HCT116 (cell line): ENCODE data around the gene POLA1.

Experiments
- CEBPB ChIP-seq: IDR thresholded peaks from 2 replicates; pipeline ENCODE4 v1.6.1; 2012; ENCODE audit warnings: low read depth
- EZH2 ChIP-seq: fragments of 200-600 bp; sonication (generic); IDR thresholded peaks from 2 replicates; pipeline ENCODE4 v1.6.1; 2017; ENCODE audit warnings: antibody characterized with exemption, mixed run types
- EZH2phosphoT487 ChIP-seq: fragments of 200-600 bp; IDR thresholded peaks from 2 replicates; pipeline ENCODE4 v1.6.1; 2018; ENCODE audit warnings: antibody characterized with exemption, borderline replicate concordance
- FOSL1 ChIP-seq: IDR thresholded peaks from 2 replicates; pipeline ENCODE4 v1.6.1; 2012; ENCODE audit warnings: low read depth
- POLR2A ChIP-seq: IDR thresholded peaks from 2 replicates; pipeline ENCODE4 v1.7.0; 2011; ENCODE audit warnings: borderline replicate concordance; ENCODE audit not compliant: insufficient read depth, insufficient read length; ENCODE audit errors: extremely low read depth
- RAD21 ChIP-seq: IDR thresholded peaks from 2 replicates; pipeline ENCODE4 v1.6.1; 2012; ENCODE audit warnings: low read depth, mild to moderate bottlenecking
- SIN3A ChIP-seq: IDR thresholded peaks from 2 replicates; pipeline ENCODE4 v1.6.1; 2012; ENCODE audit warnings: low read depth
- SRF ChIP-seq: IDR thresholded peaks from 2 replicates; pipeline ENCODE4 v1.6.1; 2012; ENCODE audit warnings: low read depth
- TCF7L2 ChIP-seq: IDR thresholded peaks from 2 replicates; pipeline ENCODE4 v1.7.0; 2011; ENCODE audit warnings: borderline replicate concordance, inconsistent platforms; ENCODE audit not compliant: insufficient read depth, insufficient read length; ENCODE audit errors: extremely low read depth
- YY1 ChIP-seq: IDR thresholded peaks from 2 replicates; pipeline ENCODE4 v1.6.1; 2011; ENCODE audit warnings: low read length, low read depth, moderate library complexity, mild to moderate bottlenecking; ENCODE audit not compliant: insufficient replicate concordance; ENCODE audit errors: extremely low read depth
- ZNF274 ChIP-seq: fragments of 200-500 bp; sonication (Bioruptor generic); IDR thresholded peaks from 2 replicates; pipeline ENCODE4 v1.6.1; 2014; ENCODE audit warnings: mild to moderate bottlenecking, low read depth, low read length, inconsistent platforms
- TF ChIP-seq, protein P1 (sequence below), 3 experiments: fragments of 200-600 bp in 1 of 3; sonication (generic) in 1 of 3; IDR thresholded peaks in 2 of 3; conservative IDR thresholded peaks in 1 of 3; 2 replicates each; pipeline ENCODE4 v1.5.1; 2012 to 2017; ENCODE audit warnings: low read depth in 2 of 3, low read length in 2 of 3, antibody characterized with exemption in 1 of 3, borderline replicate concordance in 1 of 3, control low read depth in 1 of 3, mild to moderate bottlenecking in 1 of 3, mixed read lengths in 1 of 3, mixed run types in 1 of 3, moderate library complexity in 1 of 3; ENCODE audit not compliant: insufficient read depth in 1 of 3
- TF ChIP-seq, protein P2 (sequence below): IDR thresholded peaks from 2 replicates; pipeline ENCODE4 v1.6.1; 2012

DNA sequence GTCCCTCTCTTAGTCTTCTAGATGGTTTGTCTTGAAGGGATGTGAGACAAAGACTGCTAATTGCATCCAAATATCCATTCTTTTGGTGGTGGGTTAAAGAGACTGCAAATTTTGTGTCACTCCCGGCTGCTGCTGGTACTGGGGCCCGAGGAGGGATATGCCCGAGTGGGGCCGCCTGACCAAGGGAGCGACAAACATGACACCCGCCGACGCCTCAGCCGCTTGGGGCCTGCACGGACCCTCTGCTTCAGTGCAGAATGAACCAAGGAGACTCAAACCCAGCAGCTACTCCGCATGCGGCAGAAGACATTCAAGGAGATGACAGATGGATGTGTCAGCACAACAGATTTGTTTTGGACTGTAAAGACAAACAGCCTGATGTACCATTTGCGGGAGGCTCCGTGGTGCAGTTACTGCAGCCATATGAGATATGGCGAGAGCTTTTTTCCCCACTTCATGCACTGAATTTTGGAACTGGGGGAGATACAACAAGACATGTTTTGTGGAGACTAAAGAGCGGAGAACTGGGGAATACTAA lies 335.6 kb downstream of the POLA1 start:
- TF ChIP-seq EZH2 (no peak), POLR2A (no peak), SIN3A (no peak), EZH2phosphoT487 (no peak), CEBPB (no peak), YY1 (no peak), SRF (no peak), ZNF274 (no peak), RAD21 (no peak), TCF7L2 (no peak), FOSL1 (no peak)
- TF ChIP-seq, protein P1, sequence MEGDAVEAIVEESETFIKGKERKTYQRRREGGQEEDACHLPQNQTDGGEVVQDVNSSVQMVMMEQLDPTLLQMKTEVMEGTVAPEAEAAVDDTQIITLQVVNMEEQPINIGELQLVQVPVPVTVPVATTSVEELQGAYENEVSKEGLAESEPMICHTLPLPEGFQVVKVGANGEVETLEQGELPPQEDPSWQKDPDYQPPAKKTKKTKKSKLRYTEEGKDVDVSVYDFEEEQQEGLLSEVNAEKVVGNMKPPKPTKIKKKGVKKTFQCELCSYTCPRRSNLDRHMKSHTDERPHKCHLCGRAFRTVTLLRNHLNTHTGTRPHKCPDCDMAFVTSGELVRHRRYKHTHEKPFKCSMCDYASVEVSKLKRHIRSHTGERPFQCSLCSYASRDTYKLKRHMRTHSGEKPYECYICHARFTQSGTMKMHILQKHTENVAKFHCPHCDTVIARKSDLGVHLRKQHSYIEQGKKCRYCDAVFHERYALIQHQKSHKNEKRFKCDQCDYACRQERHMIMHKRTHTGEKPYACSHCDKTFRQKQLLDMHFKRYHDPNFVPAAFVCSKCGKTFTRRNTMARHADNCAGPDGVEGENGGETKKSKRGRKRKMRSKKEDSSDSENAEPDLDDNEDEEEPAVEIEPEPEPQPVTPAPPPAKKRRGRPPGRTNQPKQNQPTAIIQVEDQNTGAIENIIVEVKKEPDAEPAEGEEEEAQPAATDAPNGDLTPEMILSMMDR (IDR thresholded peaks at IDR 0.05 in 2 of 3, conservative IDR thresholded peaks at IDR 0.05 in 1 of 3; ENCODE audit: borderline replicate concordance in 1 of 3, insufficient read depth in 1 of 3, low read depth in 2 of 3, low read length in 2 of 3): no peak
- TF ChIP-seq, protein P2, sequence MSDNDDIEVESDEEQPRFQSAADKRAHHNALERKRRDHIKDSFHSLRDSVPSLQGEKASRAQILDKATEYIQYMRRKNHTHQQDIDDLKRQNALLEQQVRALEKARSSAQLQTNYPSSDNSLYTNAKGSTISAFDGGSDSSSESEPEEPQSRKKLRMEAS: no peak
